Measurements from ENCODE around the gene RAP1GAP2.

RAP1GAP2 gene

GRCh38 chr17:2965621-2966595 is 169.7 kb downstream of the RAP1GAP2 start:
- H3K4me3 ChIP-seq (ENCODE audit: low read length): no peak overlapping the region
- TF ChIP-seq CTCF (conservative IDR thresholded peaks at IDR 0.05; ENCODE audit: low read depth, low read length): no peak
- no peak for DNase-seq (ENCODE audit: low read depth)

DNA sequence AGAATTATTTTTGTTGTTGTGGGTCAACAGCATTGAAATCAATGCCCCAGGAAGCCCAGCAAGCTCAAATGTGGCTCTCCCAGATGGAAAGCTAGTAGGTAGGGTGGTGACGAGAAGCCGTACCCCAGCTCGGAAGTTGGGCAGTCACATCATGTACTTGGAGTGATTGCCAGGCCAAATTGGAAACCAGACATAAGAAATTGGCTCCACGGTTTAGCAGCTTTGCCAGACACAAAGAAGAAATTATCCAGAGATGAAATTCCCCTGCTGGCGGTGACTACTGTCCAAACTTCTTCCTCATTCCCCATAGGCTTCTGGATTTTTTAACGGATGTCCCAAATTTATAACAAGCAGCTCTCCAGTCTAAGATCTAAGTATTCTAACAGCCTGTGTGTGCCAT is 171.3 kb downstream of the RAP1GAP2 start:
- H3K4me3 ChIP-seq (ENCODE audit: low read length): no peak overlapping the region
- TF ChIP-seq CTCF (conservative IDR thresholded peaks at IDR 0.05; ENCODE audit: low read depth, low read length): no peak
- no peak for DNase-seq (ENCODE audit: low read depth)

- no peak for TF ChIP-seq CTCF (conservative IDR thresholded peaks at IDR 0.05; ENCODE audit: low read depth, low read length)
- no peak for DNase-seq (ENCODE audit: low read depth)
- H3K4me3 ChIP-seq (ENCODE audit: low read length): no peak overlapping the region
Observed at GRCh38 chr17:2971851-2972250, 175.6 kb downstream of the RAP1GAP2 start.

DNA sequence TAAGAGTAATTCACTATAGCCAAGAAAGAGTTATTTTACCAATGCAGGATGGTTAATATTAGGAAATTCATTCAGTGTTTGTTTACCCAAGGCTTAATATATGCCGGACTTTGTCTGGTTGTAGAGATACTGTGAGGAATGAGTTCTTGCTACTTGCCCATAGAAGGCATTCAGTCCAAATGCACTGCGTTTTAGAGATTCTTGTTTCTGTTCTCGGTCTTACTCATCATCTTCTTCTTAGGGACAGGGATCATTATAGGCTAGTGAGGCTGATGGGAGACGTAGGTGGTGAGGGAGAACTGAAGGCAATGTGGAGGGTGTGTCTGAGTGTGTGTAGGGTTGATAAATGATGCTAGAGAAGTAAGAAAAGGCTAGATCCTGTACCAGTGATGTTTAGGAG is 176.5 kb downstream of the RAP1GAP2 start:
- TF ChIP-seq CTCF (conservative IDR thresholded peaks at IDR 0.05; ENCODE audit: low read depth, low read length): no peak
- DNase-seq (ENCODE audit: low read depth): no peak
- no peak overlapping the region for H3K4me3 ChIP-seq (ENCODE audit: low read length)

DNA sequence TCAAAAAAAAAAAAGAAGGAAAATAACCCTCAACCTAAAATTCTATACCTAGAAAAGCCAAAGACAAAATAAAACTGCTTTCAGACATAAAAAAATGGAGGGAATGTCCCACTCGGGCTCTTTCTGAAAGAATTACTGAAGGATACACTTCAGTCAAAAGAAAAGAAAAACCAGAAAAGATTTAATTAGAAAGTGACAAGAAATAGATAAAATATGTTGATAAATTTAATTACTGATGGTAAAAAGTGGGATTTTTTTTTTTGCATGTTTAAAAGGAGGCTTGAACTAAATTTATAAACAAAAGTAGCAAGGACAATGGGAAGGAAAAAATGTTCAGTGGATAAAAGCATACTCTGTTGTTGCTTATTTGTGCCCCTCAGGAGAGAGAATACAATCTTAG is 178.1 kb downstream of the RAP1GAP2 start:
- no peak for TF ChIP-seq CTCF (conservative IDR thresholded peaks at IDR 0.05; ENCODE audit: low read depth, low read length)
- DNase-seq (ENCODE audit: low read depth): no peak
- H3K4me3 ChIP-seq (ENCODE audit: low read length): no peak overlapping the region

DNA sequence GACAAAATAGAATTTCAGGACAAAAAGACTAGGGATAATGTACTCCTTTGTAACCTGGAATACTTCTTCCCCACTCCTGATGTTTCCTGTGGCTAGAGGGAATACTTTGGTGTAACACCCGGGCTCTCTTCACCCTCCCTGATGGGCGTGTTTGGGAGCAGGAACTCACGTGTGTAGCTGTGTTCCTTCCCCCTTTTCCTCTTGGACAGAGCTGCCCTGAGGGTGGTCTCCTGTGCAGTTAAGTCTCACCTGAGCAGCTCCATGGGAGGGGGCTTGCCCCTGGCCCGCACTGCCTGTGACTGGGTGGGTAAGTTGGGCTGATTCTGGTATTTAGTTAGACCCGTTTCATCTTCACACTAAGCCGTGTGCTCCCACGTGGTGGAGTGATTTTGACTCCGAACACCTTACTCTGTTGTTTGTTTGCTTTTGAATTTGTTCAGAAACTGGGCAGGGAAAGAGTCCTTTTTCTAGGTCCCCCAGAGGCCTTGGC is 179.3 kb downstream of the RAP1GAP2 start:
- TF ChIP-seq CTCF (conservative IDR thresholded peaks at IDR 0.05; ENCODE audit: low read depth, low read length): no peak
- H3K4me3 ChIP-seq (ENCODE audit: low read length): no peak overlapping the region
- no peak for DNase-seq (ENCODE audit: low read depth)

DNA sequence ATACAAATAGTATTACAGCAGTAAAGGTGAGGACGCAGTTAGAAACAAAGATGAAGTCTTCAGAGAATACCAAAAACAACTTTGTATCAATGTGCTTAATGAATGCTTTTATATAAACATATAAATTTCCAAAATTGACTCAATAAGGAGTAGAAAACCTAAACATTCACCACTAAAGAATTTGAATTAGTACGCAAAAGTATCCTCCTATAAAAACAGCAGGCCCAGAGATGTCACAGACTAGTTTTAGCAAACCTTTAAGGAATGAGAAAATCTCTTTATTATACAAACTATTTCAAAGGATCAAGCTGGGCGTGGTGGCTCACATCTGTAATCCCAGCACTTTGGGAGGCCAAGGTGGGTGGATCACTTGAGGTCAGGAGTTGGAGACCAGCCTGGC is 180.9 kb downstream of the RAP1GAP2 start:
- no peak overlapping the region for H3K4me3 ChIP-seq (ENCODE audit: low read length)

More for the DNA sequence above, 180.9 kb downstream of the RAP1GAP2 start:
- TF ChIP-seq CTCF (conservative IDR thresholded peaks at IDR 0.05; ENCODE audit: low read depth, low read length): no peak
- no peak for DNase-seq (ENCODE audit: low read depth)

All from retinal pigment epithelial cell (primary cell).